ENCODE data around the gene GABRG3. TPM values are rescaled to one million over a fixed set of nuclear protein-coding genes. Genes with fewer than 3 reads are reported as not detected.

Gene GABRG3
- total RNA-seq, 1 donor = not detected

GRCh38 chr15:27124287-27124871, 153.4 kb downstream of the GABRG3 start:
- DNase-seq (ENCODE audit: low read depth) = no peak
- TF ChIP-seq, protein P1, sequence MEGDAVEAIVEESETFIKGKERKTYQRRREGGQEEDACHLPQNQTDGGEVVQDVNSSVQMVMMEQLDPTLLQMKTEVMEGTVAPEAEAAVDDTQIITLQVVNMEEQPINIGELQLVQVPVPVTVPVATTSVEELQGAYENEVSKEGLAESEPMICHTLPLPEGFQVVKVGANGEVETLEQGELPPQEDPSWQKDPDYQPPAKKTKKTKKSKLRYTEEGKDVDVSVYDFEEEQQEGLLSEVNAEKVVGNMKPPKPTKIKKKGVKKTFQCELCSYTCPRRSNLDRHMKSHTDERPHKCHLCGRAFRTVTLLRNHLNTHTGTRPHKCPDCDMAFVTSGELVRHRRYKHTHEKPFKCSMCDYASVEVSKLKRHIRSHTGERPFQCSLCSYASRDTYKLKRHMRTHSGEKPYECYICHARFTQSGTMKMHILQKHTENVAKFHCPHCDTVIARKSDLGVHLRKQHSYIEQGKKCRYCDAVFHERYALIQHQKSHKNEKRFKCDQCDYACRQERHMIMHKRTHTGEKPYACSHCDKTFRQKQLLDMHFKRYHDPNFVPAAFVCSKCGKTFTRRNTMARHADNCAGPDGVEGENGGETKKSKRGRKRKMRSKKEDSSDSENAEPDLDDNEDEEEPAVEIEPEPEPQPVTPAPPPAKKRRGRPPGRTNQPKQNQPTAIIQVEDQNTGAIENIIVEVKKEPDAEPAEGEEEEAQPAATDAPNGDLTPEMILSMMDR (IDR thresholded peaks at IDR 0.05; ENCODE audit: insufficient read depth, low read depth, low read length) = no peak
- no peak overlapping the region for H3K4me3 ChIP-seq (ENCODE audit: low read depth, low read length)

DNA sequence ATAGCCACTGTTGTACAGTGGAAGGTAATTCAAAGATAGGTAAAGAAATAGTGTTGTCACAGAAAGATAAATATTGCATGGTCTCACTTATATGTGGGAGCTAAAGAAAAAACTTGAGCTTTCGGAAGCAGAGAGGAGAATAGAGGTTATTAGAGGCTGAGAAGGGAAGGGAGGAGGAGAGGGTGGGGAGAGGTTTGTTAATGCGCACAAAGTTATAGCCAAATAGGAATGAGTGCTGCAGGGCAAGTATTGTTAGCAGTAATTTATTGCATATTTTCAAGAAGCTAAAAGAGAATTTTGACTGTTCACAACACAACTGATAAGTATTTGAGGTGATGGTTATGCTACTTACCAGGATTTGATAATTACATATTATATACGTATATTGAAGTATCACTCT, 154.2 kb downstream of the GABRG3 start:
- TF ChIP-seq, protein P1 (IDR thresholded peaks at IDR 0.05; ENCODE audit: insufficient read depth, low read depth, low read length) = no peak
- DNase-seq (ENCODE audit: low read depth) = no peak
- H3K4me3 ChIP-seq (ENCODE audit: low read depth, low read length) = no peak overlapping the region

GRCh38 chr15:27126449-27126848, 155.5 kb downstream of the GABRG3 start:
- DNase-seq (ENCODE audit: low read depth) = no peak
- TF ChIP-seq, protein P1 (IDR thresholded peaks at IDR 0.05; ENCODE audit: insufficient read depth, low read depth, low read length) = no peak
- no peak overlapping the region for H3K4me3 ChIP-seq (ENCODE audit: low read depth, low read length)

DNA sequence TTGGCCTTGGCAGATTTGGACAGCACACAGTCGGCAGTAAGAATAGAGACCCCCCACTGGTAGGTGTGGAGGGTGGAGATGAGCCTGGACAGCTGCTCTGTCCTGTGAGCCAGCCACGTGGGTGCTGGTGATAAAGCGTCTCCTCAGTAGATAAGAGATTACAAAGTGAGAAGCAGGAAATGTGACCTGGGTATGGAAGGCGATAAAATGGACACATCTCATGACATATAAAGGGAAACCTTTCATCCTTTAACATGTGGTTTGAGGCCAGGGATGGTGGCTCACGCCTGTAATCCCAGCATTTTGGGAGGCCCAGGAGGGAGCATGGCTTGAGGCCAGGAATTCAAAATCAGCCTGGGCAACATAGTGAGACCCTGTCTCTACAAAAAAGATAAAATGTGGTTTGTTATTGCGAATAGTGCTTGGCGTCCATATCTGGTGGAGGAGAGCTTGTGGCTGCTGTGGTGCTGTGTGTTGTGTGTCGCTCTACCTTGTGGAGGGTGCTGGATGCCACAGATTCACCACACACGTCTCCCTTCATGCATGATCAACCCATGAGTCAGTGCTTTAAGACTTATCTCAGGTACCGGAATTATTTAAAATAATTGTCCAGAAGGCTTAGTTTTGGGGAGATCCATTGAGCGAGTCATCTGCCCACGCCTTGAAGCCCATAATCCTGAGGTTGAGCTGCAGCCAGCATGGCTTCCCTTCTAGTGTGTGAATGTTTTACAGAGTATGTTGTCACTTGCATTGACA, 157.0 kb downstream of the GABRG3 start:
- TF ChIP-seq, protein P1 (IDR thresholded peaks at IDR 0.05; ENCODE audit: insufficient read depth, low read depth, low read length) = no peak
- H3K4me3 ChIP-seq (ENCODE audit: low read depth, low read length) = no peak overlapping the region
- DNase-seq (ENCODE audit: low read depth) = no peak

GRCh38 chr15:27133249-27133648, 162.3 kb downstream of the GABRG3 start:
- no peak for DNase-seq (ENCODE audit: low read depth)
- TF ChIP-seq, protein P1 (IDR thresholded peaks at IDR 0.05; ENCODE audit: insufficient read depth, low read depth, low read length) = no peak

GRCh38 chr15:27134481-27134880, 163.5 kb downstream of the GABRG3 start:
- no peak overlapping the region for H3K4me3 ChIP-seq (ENCODE audit: low read depth, low read length)
- TF ChIP-seq, protein P1 (IDR thresholded peaks at IDR 0.05; ENCODE audit: insufficient read depth, low read depth, low read length) = no peak
- DNase-seq (ENCODE audit: low read depth) = no peak

More at GRCh38 chr15:27133249-27133648, 162.3 kb downstream of the GABRG3 start:
- H3K4me3 ChIP-seq (ENCODE audit: low read depth, low read length) = no peak overlapping the region
